GM12878 (cell line): ENCODE measurements around the gene NAT14. TPM values are rescaled to one million over a fixed set of nuclear protein-coding genes. Genes with fewer than 3 reads are reported as not detected.

Source experiments
- ATAC-seq: fragments of 200-7000 bp; cut with Tn5 transposase; 3 replicates; pipeline ENCODE4 v1.9.1; 2020; ENCODE audit warnings: mild to moderate bottlenecking, moderate library complexity
- BruUV-seq: library from RNA; stranded (reverse); fragments of 400-500 nt; replicated peaks from 2 replicates; lab custom pipeline; 2021; lab: Mats Ljungman, UMichigan
- CTCF ChIA-PET: fragments of 300-600 bp; sonication (Branson Sonifier 250); formaldehyde crosslinking; extraction: SDS; loops from one replicate; lab custom pipeline; 2021; ENCODE audit warnings: inconsistent platforms; lab: Yijun Ruan, JAX
- POLR2A ChIA-PET: fragments of 350-600 bp; formaldehyde crosslinking; extraction: SDS; loops from one replicate; lab custom pipeline; 2021; ENCODE audit warnings: inconsistent platforms; lab: Charles Lee
- RAD21 ChIA-PET: fragments of 300-600 bp; sonication (Branson Sonifier 250); formaldehyde crosslinking; loops from one replicate; lab custom pipeline; 2023; ENCODE audit warnings: antibody characterized with exemption; ENCODE audit not compliant: unreplicated experiment; lab: Charles Lee
- SMC1A ChIA-PET: fragments of 300-600 bp; sonication (Branson Sonifier 250); formaldehyde crosslinking; loops from one replicate; lab custom pipeline; 2023; ENCODE audit not compliant: unreplicated experiment, uncharacterized antibody; lab: Charles Lee
- DNase-seq: peaks from one replicate; pipeline ENCODE4 v3.0.0-alpha.2; 2011; ENCODE audit warnings: low read depth, low spot score
- FAIRE-seq: peaks from 3 replicates; lab custom pipeline; 2011; peaks lifted over from hg19 to GRCh38; lab: Jason Lieb, UNC
- H2AFZ ChIP-seq: 2 replicates; pipeline ENCODE4 v1.6.0; 2011; ENCODE audit warnings: low read depth, low read length, control low read depth; ENCODE audit not compliant: control insufficient read depth
- H3K27ac ChIP-seq: 2 replicates; pipeline ENCODE4 v1.5.1; 2011; ENCODE audit warnings: control low read depth; ENCODE audit not compliant: control insufficient read depth, insufficient read depth
- H3K27me3 ChIP-seq, 2 experiments: replicated peaks in 1 of 2; 2 replicates each; pipeline versions ENCODE4 v1.6.0 to v1.6.1; 2011; ENCODE audit warnings: low read length in 1 of 2; ENCODE audit not compliant: control insufficient read depth in 2 of 2, insufficient read depth in 2 of 2
- H3K36me3 ChIP-seq, 2 experiments: 2 replicates each; pipeline ENCODE4 v1.5.1; 2011; ENCODE audit warnings: low read length in 1 of 2; ENCODE audit not compliant: control insufficient read depth in 2 of 2, insufficient read depth in 2 of 2
- H3K4me1 ChIP-seq: 2 replicates; pipeline ENCODE4 v1.6.1; 2011; ENCODE audit warnings: mild to moderate bottlenecking, low read length, moderate library complexity, mixed read lengths; ENCODE audit not compliant: control insufficient read depth, insufficient read depth
- H3K4me2 ChIP-seq: 2 replicates; pipeline ENCODE4 v1.6.0; 2011; ENCODE audit warnings: control low read depth; ENCODE audit not compliant: control insufficient read depth, insufficient read depth
- H3K4me3 ChIP-seq: fragments of 200-600 bp; sonication (generic); 2 replicates; pipeline ENCODE4 v1.5.1; 2016
- H3K79me2 ChIP-seq: 2 replicates; pipeline ENCODE4 v1.6.0; 2011; ENCODE audit warnings: low read length; ENCODE audit not compliant: control insufficient read depth, insufficient read depth
- H3K9ac ChIP-seq: 2 replicates; pipeline ENCODE4 v1.8.0; 2011; ENCODE audit warnings: low read length, control low read depth, mixed read lengths; ENCODE audit not compliant: control insufficient read depth, insufficient read depth
- H3K9me3 ChIP-seq: replicated peaks from 3 replicates; pipeline ENCODE4 v1.5.1; 2011; ENCODE audit warnings: mild to moderate bottlenecking, low read length; ENCODE audit not compliant: control insufficient read depth, insufficient read depth
- H4K20me1 ChIP-seq: 2 replicates; pipeline ENCODE4 v1.6.0; 2011; ENCODE audit not compliant: control insufficient read depth, insufficient read depth
- FOS ChIP-seq: IDR thresholded peaks from 3 replicates; pipeline ENCODE4 v1.6.1; 2011; ENCODE audit warnings: borderline replicate concordance; ENCODE audit not compliant: insufficient read length; ENCODE audit errors: extremely low read depth
- MXI1 ChIP-seq: fragments of 150-350 bp; IDR thresholded peaks from 2 replicates; pipeline ENCODE4 v1.6.1; 2011; ENCODE audit warnings: low read depth, mild to moderate bottlenecking, inconsistent platforms, low read length, improper control_type of control experiment
- NFYB ChIP-seq: IDR thresholded peaks from 2 replicates; pipeline ENCODE4 v1.6.1; 2011; ENCODE audit warnings: low read depth, mild to moderate bottlenecking, low read length, improper control_type of control experiment, moderate library complexity; ENCODE audit not compliant: insufficient read depth
- NR2F1 ChIP-seq: fragments of 450-650 bp; conservative IDR thresholded peaks from 2 replicates; pipeline ENCODE4 v1.6.1; 2017; ENCODE audit warnings: mild to moderate bottlenecking
- SREBF1 ChIP-seq: IDR thresholded peaks from 2 replicates; pipeline ENCODE4 v1.6.1; 2012; ENCODE audit warnings: mild to moderate bottlenecking, low read length
- ZNF24 ChIP-seq: fragments of 450-650 bp; IDR thresholded peaks from 2 replicates; pipeline ENCODE4 v1.6.1; 2017; ENCODE audit warnings: antibody characterized with exemption, mild to moderate bottlenecking
- WGBS: methylation state at CpG from one replicate; pipeline ENCODE4 v1.1.6; 2016; ENCODE audit warnings: low lambda C conversion rate; ENCODE audit not compliant: insufficient replicate concordance, insufficient coverage; ENCODE audit errors: missing lambda C conversion rate; 5-methylcytosine and 5-hydroxymethylcytosine counted together
- in situ Hi-C: fragments of 300-500 bp; cut with MboI; formaldehyde crosslinking; loops from 9 replicates; pipeline ENCODE4 v1.14.3; 2018; ENCODE audit warnings: mixed read lengths
- intact Hi-C: fragments of 100-400 bp; cut with micrococcal nuclease; formaldehyde crosslinking; loops from one replicate; pipeline ENCODE4 v1.14.2; 2022; ENCODE audit not compliant: unreplicated experiment
- polyA plus RNA-seq, 11 experiments: library from polyadenylated mRNA; depleted of rRNA in 4 of 11; unstranded in 6 of 11; stranded (reverse) in 5 of 11; fragments of >200 nt; fragmentation: Nextera tagmentation in 4 of 11; fragmentation: Illumina TruSeq in 1 of 11; extraction: Ambion mirVana in 4 of 11; extraction: Trizol in 1 of 11; gene quantifications; 1 replicate in 1 of 11; 2 replicates in 10 of 11; pipeline versions ENCODE4 v1.2.1 to v1.2.3, GENCODE V29; 2011 to 2016; ENCODE audit warnings: inconsistent platforms in 2 of 11, missing spikeins in 2 of 11, low read depth in 1 of 11
- total RNA-seq, 4 experiments: library from RNA; depleted of rRNA in 3 of 4; stranded (reverse); fragments of >200 nt in 3 of 4; fragmentation: Illumina TruSeq in 1 of 4; extraction: Trizol in 1 of 4; gene quantifications; 2 replicates each; pipeline versions ENCODE4 v1.2.1 to v1.2.3, GENCODE V29; 2013 to 2021
- TF ChIP-seq, protein P1 (sequence below): fragments of 450-650 bp; IDR thresholded peaks from 2 replicates; pipeline ENCODE4 v1.6.1; 2017; ENCODE audit warnings: mild to moderate bottlenecking

Gene NAT14
- total and polyA plus RNA-seq, 10 of the 15 experiments (the other 5 are each of a cell fraction or from before 2014, with no cell fraction given) = 0.87 to 23.6 (median 9.7) TPM

- CTCF ChIA-PET = interaction anchor here (3.2 kb wide), 1 partner anchor 46 kb away, joined by 15 read pairs; no protein-coding TSS in a partner anchor
- POLR2A ChIA-PET = interaction anchor here (0.5 kb wide), 1 partner anchor 857 kb away, joined by 4 read pairs; the partner anchor contains the start of gene ZSCAN5A
- H3K9ac ChIP-seq = no peak overlapping the region
- no peak overlapping the region for H3K4me3 ChIP-seq
- peaks cover 9% of the 10 kb centered on the region for H3K79me2 ChIP-seq
- in situ Hi-C loops = no loop called here
- H4K20me1 ChIP-seq = peaks cover 4% of the 10 kb centered on the region; the same call in 1 of the 2 replicates
- ATAC-seq (no peak), DNase-seq (no peak), FAIRE-seq (no peak)
- 79% methylated on average over 16 of the region's 16 CpGs for WGBS
- H3K36me3 ChIP-seq = peaks cover 3 to 4% of the 10 kb centered on the region in 2 experiments
- no peak overlapping the region for H3K4me2 ChIP-seq
- no peak for TF ChIP-seq FOS
- no peak for TF ChIP-seq NFYB
- no peak for TF ChIP-seq SREBF1
- no peak for TF ChIP-seq NR2F1
- TF ChIP-seq, protein P1, sequence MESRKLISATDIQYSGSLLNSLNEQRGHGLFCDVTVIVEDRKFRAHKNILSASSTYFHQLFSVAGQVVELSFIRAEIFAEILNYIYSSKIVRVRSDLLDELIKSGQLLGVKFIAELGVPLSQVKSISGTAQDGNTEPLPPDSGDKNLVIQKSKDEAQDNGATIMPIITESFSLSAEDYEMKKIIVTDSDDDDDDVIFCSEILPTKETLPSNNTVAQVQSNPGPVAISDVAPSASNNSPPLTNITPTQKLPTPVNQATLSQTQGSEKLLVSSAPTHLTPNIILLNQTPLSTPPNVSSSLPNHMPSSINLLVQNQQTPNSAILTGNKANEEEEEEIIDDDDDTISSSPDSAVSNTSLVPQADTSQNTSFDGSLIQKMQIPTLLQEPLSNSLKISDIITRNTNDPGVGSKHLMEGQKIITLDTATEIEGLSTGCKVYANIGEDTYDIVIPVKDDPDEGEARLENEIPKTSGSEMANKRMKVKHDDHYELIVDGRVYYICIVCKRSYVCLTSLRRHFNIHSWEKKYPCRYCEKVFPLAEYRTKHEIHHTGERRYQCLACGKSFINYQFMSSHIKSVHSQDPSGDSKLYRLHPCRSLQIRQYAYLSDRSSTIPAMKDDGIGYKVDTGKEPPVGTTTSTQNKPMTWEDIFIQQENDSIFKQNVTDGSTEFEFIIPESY = no peak
- TF ChIP-seq MXI1 = no peak
- no peak for TF ChIP-seq ZNF24
- RAD21 ChIA-PET = interaction anchor here (1.9 kb wide), 1 partner anchor 46 kb away, joined by 6 read pairs; no protein-coding TSS in a partner anchor
- no peak overlapping the region for H3K27ac ChIP-seq
- no TSS peak for BruUV-seq
- H2AFZ ChIP-seq = no peak overlapping the region
- SMC1A ChIA-PET = no interaction called here
- no peaks in the 10 kb centered on the region for H3K4me1 ChIP-seq
- H3K27me3 ChIP-seq = no peaks in the 10 kb centered on the region
- no peaks in the 10 kb centered on the region for H3K9me3 ChIP-seq
- intact Hi-C loops = no loop called here
Observed at GRCh38 chr19:55457683-55458457, 27.1 kb upstream of the NAT14 start.
